Activated naive CD4-positive, alpha-beta T cell treated with anti-CD3 and anti-CD28 coated beads, Interleukin-2, amount 50 U/mL, for 24 hours (primary cell): ENCODE results near the gene NIP7.
"Not testable (repeated sequence)": the region's sequence is repeated elsewhere in the genome, so short reads cannot be mapped to it uniquely, and the experiment has no call there.

Experiments
- H3K27ac Mint-ChIP-seq: one replicate; pipeline ENCODE4 v1.8.0; 2021; ENCODE audit warnings: mild to moderate bottlenecking, mixed read lengths
- H3K27me3 Mint-ChIP-seq: one replicate; pipeline ENCODE4 v1.8.0; 2021; ENCODE audit warnings: mixed read lengths
- H3K36me3 Mint-ChIP-seq: one replicate; pipeline ENCODE4 v1.8.0; 2021; ENCODE audit warnings: mixed read lengths
- H3K4me1 Mint-ChIP-seq: one replicate; pipeline ENCODE4 v1.8.0; 2021; ENCODE audit warnings: mixed read lengths
- H3K4me3 Mint-ChIP-seq: one replicate; pipeline ENCODE4 v1.8.0; 2021; ENCODE audit warnings: mild to moderate bottlenecking, mixed read lengths
- H3K9me3 Mint-ChIP-seq: one replicate; pipeline ENCODE4 v1.8.0; 2021; ENCODE audit warnings: mixed read lengths

NIP7 gene

DNA sequence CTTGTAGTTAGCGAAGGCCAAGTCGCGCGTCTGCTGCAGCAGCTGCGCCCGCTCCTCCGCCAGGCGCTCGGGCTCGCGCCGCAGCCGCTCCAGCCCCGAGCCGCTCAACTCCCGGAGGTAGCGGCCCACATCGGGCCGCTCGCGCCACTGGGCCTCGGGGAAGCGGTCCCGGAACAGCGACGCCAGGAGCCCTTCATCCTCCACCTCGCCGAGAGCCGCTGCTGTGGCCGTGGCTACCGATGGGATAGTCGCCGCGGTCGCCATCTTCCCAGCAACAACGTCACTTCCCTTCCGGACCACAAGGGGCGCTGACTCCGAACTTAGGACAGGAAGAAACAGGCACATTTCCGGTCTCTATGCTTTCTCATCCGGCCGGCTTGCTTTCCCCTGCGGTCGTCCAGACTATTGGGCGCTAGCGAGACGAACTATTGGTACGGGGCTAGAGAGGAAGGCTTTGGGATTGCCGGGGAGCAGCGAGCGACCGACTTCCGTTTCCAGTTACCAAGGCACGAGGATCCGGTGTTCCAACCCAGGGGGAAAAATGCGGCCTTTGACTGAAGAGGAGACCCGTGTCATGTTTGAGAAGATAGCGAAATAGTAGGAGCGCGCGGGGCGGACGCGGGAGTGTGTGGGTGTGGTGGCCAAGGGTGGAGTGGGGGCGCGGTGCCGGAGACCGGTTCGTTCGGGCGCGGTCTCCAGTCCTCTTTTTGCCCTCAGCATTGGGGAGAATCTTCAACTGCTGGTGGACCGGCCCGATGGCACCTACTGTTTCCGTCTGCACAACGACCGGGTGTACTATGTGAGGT lies at the start of gene NIP7, which contains the start of gene COG8:
Gene NIP7 (plus strand): TSS at position 484 of the 806 bp plus-strand sequence. CDS start 58 bp downstream, at position 542.
Gene COG8 (minus strand): TSS at position 276 of the 806 bp plus-strand sequence. CDS start 12 bp downstream, at position 264.
- Mint-ChIP-seq H3K4me1 (peaks cover 50% of the 10 kb centered on the region), H3K9me3 (no peaks in the 10 kb centered on the region), H3K27me3 (no peaks in the 10 kb centered on the region), H3K4me3 (peak within 1 kb of the TSS; percentile 98), H3K36me3 (peaks cover 22% of the 10 kb centered on the region), H3K27ac (peak within 1 kb of the TSS; percentile 96)

DNA sequence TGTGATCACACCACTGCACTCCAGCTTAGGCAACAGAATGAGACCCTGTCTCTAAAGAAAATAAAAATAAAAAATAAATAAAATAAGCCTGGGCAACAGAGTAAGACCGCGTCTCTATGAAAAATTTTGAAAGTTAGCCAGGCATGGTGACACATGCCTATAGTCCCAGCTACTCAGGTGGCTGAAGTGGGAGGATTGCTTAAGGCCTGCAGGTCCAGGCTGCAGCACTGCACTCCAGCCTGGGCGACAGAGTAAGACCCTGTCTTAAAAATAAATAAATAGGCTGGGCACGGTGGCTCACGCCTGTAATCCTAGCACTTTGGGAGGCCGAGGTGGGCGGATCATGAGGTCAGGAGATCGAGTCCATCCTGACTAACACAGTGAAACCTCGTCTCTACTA lies 47.9 kb upstream of the NIP7 start:
- not testable (repeated sequence) for H3K9me3 Mint-ChIP-seq, H3K27ac Mint-ChIP-seq, H3K4me3 Mint-ChIP-seq, H3K4me1 Mint-ChIP-seq, H3K36me3 Mint-ChIP-seq, H3K27me3 Mint-ChIP-seq

DNA sequence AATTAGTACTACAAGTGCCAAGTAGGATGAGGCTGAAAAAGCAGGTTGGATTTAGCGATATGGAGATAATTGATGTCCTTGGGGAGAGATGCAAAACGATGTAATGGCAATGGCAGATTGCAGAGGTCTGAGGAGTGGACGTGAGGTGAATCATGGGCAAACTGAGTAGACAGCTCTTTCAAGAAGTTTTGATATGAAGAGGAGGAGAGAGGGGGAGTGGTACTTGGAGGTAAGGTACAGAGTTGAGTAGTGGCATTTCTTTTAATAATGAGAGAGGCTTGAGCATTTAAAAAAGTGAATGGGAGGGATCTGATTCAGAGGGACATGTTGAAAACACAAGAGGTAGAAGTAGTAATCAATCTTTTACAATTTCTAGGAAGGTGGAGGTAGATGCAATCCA lies 46.2 kb upstream of the NIP7 start:
- Mint-ChIP-seq H3K27me3 (no peaks in the 10 kb centered on the region), H3K4me3 (no peak overlapping the region), H3K36me3 (no peaks in the 10 kb centered on the region), H3K27ac (no peak overlapping the region), H3K4me1 (no peaks in the 10 kb centered on the region), H3K9me3 (no peaks in the 10 kb centered on the region)

DNA sequence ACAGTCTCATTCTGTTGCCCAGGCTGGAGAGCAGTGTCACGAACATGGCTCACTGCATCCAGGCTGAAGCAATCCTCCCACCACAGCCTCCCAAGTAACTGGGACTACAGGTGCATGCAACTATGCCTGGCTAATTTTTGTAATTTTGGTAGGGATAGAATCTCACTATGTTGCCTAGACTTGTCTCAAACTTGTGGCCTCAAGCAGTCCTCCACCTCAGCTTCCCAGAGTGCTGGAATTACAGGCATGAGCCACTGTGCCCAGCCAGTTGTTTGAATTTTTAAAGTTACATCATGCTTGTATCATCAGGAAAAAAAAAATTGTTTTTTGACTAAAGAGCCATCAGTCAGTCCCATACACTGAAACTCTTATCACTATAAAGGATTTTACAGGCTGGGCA lies 45.5 kb upstream of the NIP7 start:
- no peak overlapping the region for H3K4me3 Mint-ChIP-seq
- no peaks in the 10 kb centered on the region for H3K27me3 Mint-ChIP-seq
- no peaks in the 10 kb centered on the region for H3K9me3 Mint-ChIP-seq
- H3K27ac Mint-ChIP-seq: no peak overlapping the region
- H3K4me1 Mint-ChIP-seq: no peaks in the 10 kb centered on the region
- H3K36me3 Mint-ChIP-seq: no peaks in the 10 kb centered on the region

DNA sequence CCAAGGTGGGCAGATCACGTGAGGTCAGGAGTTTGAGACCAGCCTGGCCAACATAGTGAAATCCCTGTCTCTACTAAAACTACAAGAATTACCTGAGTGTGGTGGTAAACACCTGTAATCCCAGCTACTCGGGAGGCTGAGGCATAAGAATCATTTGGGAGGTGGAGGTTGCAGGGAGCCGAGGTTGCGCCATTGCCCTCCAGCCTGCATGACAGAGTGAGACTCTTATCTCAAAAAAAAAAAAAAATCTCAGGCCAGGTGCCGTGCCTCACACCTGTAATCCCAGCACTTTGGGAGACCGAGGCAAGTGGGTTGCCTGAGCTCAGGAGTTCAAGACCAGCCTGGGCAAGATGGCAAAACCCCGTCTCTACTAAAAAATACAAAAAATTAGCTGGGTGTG lies 42.8 kb upstream of the NIP7 start:
- not testable (repeated sequence) for H3K9me3 Mint-ChIP-seq, H3K27me3 Mint-ChIP-seq, H3K36me3 Mint-ChIP-seq, H3K27ac Mint-ChIP-seq, H3K4me3 Mint-ChIP-seq, H3K4me1 Mint-ChIP-seq

DNA sequence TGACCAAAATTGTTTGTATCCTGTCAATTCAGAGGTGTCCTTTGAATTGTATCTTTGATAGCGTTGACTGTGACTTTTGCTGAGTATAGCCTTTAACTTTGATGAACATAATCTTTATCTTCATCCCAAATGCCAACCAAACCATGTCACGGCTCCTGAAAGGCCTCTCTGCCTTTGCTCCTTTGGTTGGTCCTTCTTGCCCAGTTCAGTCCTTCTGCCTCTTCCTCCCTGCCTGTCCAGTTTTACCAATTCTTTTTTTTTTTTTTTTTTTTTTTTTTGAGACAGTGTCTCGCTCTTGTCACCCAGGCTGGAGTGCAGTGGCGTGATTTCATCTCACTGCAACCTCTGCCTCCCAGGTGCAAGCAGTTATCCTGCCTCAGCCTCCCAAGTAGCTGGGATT lies 41.3 kb upstream of the NIP7 start:
- no peaks in the 10 kb centered on the region for H3K27me3 Mint-ChIP-seq
- H3K4me1 Mint-ChIP-seq: no peaks in the 10 kb centered on the region
- no peak overlapping the region for H3K27ac Mint-ChIP-seq
- H3K36me3 Mint-ChIP-seq: peaks cover 3% of the 10 kb centered on the region
- H3K9me3 Mint-ChIP-seq: no peaks in the 10 kb centered on the region
- no peak overlapping the region for H3K4me3 Mint-ChIP-seq

DNA sequence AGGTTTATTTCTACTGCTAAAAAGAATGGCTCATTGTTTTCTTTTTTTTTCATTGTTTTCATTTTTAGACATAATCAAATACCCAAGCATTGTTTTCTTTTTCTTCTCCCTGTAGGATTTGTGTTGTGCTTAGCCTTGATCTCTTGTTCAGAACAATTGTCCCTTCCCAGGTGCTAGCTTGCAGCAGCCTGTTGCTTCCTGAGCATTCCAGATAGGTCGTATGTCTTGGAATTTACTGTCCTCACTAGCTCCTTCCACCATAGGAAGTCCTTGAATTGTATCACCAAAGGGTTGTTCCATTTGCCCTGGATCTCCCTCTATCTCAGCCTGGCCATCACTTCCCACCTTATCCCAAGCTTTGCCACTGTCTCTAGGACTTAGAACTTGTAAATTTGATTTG lies 38.4 kb upstream of the NIP7 start:
- Mint-ChIP-seq H3K9me3 (no peaks in the 10 kb centered on the region), H3K4me1 (no peaks in the 10 kb centered on the region), H3K27me3 (no peaks in the 10 kb centered on the region), H3K36me3 (peaks cover 3% of the 10 kb centered on the region), H3K4me3 (no peak overlapping the region), H3K27ac (no peak overlapping the region)

DNA sequence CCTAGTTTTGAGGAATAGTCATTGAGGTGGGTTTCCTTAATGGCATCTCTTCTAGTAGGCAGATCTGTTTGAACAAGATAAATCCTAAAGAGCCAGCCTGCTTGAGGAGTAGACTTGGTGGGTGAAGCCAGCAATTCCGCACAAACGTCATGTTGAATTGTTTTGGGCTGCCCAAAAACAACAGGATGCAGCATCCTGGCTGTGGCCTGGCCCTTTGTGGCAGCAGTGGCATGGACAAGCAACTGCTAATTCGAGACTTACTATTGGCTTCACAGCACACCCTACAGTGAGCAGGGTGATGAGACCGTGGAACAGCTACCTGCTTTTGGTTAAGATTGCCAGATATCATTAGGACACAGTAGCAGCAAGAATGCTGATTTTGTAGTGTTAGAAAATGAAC lies 37.7 kb upstream of the NIP7 start:
- Mint-ChIP-seq H3K27ac (no peak overlapping the region), H3K4me1 (no peaks in the 10 kb centered on the region), H3K9me3 (no peaks in the 10 kb centered on the region), H3K36me3 (peaks cover 3% of the 10 kb centered on the region), H3K4me3 (no peak overlapping the region), H3K27me3 (no peaks in the 10 kb centered on the region)

DNA sequence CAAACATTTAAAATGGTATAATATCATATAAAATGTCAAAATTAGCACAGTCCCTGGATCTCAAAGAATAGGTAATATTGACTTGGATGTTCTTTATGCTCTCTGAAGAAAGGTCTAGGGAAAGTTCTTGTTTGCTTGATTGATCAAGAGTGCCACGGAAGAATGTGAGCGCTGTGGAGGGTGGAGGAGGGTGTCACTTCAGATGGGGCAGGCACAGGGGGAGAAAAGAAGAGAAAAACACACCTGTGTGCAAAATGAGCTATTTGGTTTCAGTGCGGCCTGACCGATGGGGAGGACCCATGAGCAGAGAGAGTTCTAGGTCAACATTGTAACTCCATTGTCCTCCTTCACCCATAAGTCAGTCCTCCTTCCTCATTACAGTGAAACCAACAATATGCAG lies 37.3 kb upstream of the NIP7 start:
- Mint-ChIP-seq H3K27ac (no peak overlapping the region), H3K4me3 (no peak overlapping the region), H3K27me3 (no peaks in the 10 kb centered on the region), H3K36me3 (peaks cover 3% of the 10 kb centered on the region), H3K4me1 (no peaks in the 10 kb centered on the region), H3K9me3 (no peaks in the 10 kb centered on the region)

DNA sequence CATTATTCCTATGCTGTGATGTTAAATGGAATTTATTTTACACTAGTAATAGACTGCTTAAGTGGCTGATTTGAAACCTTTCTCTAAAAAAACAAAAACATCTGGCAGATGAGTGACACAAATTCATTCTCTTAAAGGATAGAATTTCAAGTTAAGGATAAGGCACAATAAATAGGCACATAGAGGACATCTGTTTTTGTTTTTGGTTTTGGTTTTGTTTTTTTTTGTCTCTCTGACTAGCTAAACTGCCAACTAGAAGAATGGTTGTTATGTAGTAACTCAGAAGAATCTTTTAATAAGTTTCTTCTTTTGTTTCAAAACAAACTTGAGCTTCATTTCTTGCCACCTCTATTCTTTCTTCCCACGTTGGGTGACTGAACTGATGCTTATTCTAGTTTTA lies 33.5 kb upstream of the NIP7 start:
- H3K9me3 Mint-ChIP-seq: no peaks in the 10 kb centered on the region
- no peaks in the 10 kb centered on the region for H3K27me3 Mint-ChIP-seq
- H3K4me1 Mint-ChIP-seq: peaks cover 7% of the 10 kb centered on the region
- no peak overlapping the region for H3K27ac Mint-ChIP-seq
- no peaks in the 10 kb centered on the region for H3K36me3 Mint-ChIP-seq
- H3K4me3 Mint-ChIP-seq: no peak overlapping the region

DNA sequence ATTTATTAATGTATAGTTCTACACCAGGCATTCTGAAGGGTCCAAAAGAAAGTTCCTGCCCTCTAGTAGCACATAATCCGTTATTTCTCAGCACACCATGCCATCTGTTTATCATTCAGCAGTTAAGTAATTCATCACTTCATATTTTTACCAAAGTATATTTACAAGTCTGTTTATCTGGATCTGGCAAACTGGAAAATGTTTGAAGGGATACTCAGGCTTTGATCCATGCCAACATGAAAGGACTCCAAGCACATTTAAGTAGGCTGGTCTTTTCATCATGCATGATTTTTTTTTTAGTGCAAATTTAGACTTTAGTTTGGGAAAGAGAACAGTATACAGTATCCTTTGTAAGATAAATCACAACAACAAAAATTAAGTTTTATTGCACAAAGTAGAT lies 32.5 kb upstream of the NIP7 start:
- Mint-ChIP-seq H3K27ac (no peak overlapping the region), H3K27me3 (no peaks in the 10 kb centered on the region), H3K4me1 (peaks cover 10% of the 10 kb centered on the region), H3K9me3 (no peaks in the 10 kb centered on the region), H3K36me3 (no peaks in the 10 kb centered on the region), H3K4me3 (no peak overlapping the region)

DNA sequence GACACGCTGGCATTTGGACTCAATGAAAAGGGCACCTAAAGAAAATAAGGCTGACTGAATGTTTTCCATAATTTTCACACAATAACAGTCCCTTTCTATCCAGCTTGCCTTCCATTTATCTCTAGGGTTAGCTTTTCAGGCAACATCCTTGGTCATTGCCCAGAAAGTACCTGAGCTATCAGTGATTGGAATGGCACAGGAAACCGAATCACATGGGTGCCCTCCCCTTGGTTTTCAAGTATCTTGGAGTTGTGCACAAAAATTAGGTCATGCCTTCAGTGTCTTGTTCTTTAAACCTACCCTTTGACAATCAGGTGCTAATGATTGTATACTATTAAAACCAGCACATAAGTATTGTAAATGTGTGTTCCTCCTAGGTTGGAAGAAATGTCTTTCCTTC lies 31.7 kb upstream of the NIP7 start:
- no peaks in the 10 kb centered on the region for H3K27me3 Mint-ChIP-seq
- H3K9me3 Mint-ChIP-seq: no peaks in the 10 kb centered on the region
- H3K4me1 Mint-ChIP-seq: peaks cover 13% of the 10 kb centered on the region
- no peak overlapping the region for H3K27ac Mint-ChIP-seq
- no peak overlapping the region for H3K4me3 Mint-ChIP-seq
- no peaks in the 10 kb centered on the region for H3K36me3 Mint-ChIP-seq

DNA sequence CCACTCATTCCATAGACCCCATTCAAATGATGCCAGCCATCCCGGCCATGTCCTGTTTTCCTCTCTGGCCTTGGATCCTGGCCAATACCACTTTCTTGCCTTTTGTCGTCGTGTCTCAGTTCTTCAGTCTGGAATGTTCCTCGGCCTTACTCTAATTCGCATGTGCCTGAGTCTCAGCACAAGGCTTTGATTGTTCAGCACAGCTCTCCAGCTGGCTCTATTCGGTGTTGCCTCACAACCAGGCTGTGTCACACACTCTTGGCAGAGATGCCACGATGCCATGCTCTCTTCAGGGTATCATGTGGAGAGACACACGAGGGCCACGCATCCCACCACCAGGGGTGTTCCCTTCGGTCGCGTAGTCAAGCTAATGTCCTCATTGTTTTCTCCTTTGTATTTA lies 30.3 kb upstream of the NIP7 start:
- Mint-ChIP-seq H3K4me3 (no peak overlapping the region), H3K4me1 (peaks cover 26% of the 10 kb centered on the region), H3K27me3 (no peaks in the 10 kb centered on the region), H3K36me3 (peaks cover 5% of the 10 kb centered on the region), H3K27ac (no peak overlapping the region), H3K9me3 (no peaks in the 10 kb centered on the region)

DNA sequence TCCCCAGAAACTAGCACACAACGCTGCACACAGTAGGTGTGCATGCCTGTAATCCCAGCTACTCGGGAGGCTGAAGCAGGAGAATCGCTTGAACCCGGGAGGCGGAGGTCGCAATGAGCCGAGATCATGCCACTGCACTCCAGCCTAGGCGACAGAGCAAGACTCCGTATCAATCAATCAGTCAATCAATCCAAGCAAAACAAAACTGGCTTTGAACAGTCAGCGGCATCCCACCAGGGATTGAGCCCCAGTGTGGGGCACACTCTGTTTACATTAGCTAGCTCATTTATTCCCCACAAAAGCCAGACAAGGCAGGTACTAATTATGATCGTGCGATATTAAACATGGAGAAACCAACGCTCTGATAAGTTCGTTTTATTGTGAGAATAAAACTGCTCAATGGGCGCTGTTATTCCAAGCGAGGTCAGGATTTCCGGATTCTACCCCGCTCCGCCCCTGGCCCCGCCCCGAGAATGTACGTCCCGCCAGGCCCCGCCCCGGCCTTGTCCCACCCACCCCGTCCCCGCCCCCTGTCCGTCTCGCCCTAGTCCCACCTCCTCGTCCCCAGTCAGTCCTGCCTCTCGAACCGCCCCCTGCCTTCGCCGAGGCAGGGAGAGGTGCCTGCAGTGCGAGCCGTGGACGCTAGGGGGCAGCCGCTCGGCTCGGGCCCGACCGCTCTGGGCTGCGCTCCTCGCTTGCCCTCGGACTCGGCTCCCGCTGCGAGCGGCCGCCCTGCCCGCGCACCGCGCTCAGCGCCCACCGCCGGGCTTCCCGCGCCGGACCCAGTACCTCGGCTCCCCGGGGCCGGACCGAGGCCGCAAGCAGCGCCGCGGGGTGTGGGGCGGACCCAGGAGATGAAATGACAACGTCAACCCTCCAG lies 28.7 kb upstream of the NIP7 start, which contains the start of gene VPS4A:
Gene VPS4A (plus strand): TSS at position 698 of the 880 bp plus-strand sequence. CDS start 162 bp downstream, at position 860.
- Mint-ChIP-seq H3K4me1 (peaks cover 30% of the 10 kb centered on the region), H3K4me3 (peak within 1 kb of the TSS; percentile 99), H3K9me3 (no peaks in the 10 kb centered on the region), H3K36me3 (peaks cover 5% of the 10 kb centered on the region), H3K27me3 (no peaks in the 10 kb centered on the region), H3K27ac (peak within 1 kb of the TSS; percentile 100)

DNA sequence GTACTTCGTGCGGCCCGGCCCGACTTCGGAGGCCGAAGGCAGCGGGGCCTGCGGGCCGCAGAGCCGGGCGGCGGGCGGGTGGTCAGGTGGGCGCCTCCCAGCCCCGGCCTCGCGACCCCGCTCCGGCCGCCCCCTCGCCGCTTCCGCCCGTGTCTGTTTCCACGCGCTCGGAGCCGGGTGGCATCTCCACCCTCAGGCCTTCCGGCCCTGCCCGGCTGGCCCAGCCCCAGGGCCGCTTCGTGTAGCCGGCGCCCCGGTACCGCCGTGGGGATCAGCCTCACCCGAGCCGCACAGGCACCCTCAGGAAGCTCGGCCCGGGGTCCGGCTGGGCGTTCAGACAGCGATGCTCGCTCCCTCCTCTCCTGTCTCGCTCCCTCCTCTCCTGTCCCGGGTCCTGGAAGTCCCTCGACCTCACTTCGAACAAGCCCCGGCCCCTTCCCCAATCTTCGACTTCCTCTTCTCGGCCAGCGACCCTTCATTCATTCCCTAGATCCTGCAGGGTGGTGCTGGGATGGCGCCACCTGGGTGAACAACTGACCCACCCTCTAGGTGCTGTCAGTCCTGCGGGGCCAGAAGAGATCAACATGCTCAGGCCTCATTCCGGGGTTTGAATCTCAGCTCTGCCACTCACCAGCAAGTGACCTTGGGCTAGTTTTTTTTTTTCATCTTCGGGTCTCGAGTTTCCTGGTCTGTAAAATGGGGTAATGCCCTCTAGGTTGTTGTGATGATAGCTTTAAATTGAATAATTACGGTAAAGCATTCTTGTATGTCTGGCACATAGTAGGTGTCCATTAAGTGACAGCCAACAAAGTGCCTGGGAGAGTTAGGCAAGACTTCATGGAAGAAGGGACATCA lies 27.8 kb upstream of the NIP7 start:
- no peaks in the 10 kb centered on the region for H3K9me3 Mint-ChIP-seq
- H3K4me1 Mint-ChIP-seq: peaks cover 30% of the 10 kb centered on the region
- peaks cover 6% of the 10 kb centered on the region for H3K36me3 Mint-ChIP-seq
- H3K27ac Mint-ChIP-seq: peak overlapping the region; percentile 100
- peak overlapping the region; percentile 99 for H3K4me3 Mint-ChIP-seq
- no peaks in the 10 kb centered on the region for H3K27me3 Mint-ChIP-seq
